NCI-H774 (cell line): ENCODE data around the gene NUP93.
"Not testable (repeated sequence)": the region's sequence is repeated elsewhere in the genome, so short reads cannot be mapped to it uniquely, and the experiment has no call there.

ENCODE experiments used
- DNase-seq: peaks from one replicate; lab custom pipeline; 2025; lab: John Stamatoyannopoulos, UW

Gene NUP93

DNA sequence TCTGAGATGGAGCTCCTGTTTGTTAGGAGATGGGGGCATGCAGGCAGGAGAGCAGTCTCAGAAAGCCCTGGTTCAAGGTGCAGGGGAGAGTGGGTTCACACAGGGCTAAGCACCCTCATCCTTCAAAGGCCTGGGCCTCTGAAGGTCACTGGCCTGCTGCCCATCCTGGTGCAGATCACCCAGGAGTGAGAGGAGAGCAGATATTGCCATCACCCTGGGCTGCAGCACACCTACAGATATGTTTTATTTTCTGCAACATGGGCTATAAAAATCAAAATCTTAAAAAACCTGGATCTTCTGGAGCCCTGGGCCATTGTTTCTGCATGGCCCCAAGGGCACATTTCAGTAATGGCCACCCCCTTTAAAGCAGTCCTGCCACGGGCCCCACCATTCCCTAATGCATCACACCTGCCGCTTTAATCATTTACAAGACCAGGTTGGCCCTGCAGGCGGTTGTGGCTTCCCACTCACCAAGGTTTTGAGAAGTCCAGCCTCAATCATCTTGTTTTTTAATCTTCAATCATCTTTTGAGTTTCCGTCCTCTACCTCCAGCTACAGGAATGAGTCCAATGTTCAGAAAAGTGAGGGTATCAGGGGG lies 20.4 kb upstream of the NUP93 start:
- no peak for DNase-seq

DNA sequence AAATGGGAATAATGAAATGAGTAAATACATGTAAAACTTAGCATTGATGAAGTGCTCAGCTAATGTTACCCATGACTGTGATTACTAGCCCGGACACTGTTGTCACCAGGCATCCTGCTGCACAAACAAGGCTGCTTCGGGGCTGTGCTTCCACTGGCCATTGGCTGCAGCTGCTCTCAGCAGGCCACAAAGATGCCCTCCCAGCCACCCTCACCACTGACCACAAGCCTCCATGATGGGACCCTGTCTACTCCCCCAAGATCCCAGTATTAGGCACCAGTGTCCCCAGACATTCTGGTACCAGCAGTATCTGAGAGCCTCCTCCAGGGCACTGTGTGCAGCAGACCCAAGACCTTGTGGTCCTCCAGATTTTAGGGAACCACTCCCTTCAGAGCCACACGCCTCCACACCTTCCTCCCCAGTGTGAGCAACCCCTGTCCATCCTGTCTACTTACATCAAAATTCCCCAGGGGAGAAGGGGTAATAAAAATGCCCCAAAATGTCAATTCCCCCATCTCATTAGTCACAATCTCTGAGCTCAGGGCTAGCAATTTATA lies 19.7 kb upstream of the NUP93 start:
- no peak for DNase-seq

DNA sequence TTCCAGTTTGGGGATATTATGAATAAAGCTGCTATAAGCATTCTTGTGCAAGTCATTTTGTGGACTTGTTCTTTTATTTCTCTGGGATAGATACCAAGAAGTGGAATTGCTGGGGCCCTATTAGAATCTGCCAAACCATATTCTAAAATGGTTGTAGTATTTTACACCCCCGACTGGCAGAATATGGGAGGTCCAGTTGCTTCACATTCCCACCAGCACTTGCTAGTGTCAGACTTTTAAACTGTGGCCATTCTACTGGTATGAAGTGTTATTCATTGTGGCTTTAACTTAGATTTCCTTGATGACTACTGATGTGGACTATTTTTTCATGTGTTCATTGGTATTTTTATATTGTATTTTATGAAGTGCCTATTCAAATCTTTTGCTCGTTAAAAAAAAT lies 18.1 kb upstream of the NUP93 start:
- no peak for DNase-seq

DNA sequence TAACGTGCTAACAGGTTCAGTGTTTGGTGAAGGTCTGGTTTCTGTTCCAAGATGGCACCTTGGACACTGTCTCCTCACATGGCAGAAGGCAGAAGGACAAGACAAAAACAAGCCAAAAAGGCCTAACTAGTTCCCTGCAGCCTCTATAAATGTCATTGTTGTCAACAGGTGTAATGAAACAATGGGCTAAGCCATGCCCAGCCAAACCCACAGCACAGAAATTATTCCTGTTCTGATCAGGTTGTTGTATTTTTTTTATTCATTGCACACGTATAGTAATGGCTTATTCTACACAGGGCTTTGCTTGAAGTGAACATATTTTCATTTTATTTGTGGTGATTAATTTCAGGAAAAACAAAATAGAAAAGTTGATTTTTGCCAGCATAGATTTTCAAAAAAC lies 16.1 kb upstream of the NUP93 start:
- no peak for DNase-seq

DNA sequence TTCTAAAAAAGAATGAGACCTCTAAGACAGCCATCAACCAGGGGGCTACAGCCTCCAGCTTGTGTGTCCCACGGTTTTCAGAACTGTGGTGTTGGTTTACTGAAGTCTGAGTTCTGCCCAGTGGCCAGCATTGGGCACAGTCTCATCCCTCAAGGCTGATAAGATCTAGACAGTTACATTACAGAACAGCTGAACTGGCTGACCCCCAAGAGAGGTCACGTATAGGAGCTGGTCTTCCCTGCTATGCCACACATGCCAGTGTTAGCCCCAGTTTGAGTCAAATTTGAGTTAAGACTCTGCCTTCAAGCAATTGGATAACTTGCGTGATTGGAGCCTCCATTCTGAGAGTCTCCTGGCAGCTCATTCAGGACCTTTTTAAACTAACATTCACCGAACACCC lies 14.8 kb upstream of the NUP93 start:
- DNase-seq = no peak

DNA sequence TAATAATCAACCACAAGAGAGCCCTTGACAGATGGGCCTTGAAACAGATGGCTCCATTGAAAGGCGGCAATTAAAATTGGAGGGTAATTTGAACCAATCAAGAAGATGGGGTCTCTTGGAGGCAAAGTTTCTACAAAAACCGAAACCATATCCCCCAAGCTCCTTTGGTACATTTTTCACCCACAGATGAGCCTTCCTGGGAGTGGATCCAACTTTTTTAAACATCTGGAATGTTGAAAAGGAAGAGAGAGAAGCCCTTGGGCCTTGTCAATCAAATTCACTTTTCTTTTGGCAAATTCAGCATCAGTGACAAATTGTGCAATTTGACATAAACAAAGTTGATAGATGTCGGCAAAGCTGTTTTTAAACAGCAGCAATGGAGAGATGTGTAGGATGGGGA lies 13.2 kb upstream of the NUP93 start:
- no peak for DNase-seq

DNA sequence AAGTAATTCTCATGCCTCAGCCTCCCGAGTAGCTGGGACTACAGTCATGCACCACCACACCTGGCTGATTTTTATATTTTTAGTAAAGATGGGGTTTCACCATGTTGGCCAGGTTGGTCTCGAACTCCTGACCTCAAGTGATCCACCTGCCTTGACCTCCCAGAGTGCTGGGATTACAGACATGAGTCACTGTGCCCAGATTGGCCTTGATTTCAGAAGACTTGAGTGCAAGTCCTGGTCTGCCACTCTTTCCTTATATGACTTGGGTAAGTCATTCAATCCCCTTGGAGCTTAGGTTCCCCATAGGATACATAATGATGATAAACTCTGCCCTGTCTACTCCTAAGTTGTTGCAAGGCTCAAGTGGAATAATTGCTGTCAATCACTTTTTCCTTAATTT lies 12.4 kb upstream of the NUP93 start:
- not testable (repeated sequence) for DNase-seq

DNA sequence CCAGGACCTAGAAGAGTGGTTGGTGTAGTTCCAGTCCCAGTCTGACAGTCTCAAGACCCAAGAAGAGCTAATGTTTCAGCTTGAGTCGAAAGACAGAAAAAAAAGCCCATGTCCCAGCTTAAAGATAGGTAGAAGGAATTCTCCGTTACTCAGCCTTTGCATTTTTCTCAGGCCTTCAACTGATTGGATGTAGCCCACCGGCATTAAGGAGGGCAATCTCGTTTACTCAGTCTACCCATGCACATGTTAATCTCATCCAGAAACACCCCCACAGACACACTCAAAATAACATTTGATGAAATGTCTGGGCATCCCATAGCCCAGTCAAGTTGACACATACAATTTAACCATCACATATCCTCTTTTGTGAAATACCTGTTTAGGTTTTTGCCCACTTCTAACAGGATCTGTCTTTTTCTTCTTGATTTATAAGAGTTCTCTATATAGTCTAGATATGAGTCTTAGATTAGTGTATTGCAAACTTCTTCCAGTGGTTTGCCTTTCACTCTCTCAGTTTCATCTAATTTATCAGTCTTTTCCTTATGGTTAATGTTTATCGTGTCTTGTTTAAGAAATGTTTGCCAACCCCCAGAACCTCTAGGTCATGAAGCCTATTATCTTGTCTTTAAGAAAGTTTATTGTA lies 7.6 kb upstream of the NUP93 start:
- no peak for DNase-seq

DNA sequence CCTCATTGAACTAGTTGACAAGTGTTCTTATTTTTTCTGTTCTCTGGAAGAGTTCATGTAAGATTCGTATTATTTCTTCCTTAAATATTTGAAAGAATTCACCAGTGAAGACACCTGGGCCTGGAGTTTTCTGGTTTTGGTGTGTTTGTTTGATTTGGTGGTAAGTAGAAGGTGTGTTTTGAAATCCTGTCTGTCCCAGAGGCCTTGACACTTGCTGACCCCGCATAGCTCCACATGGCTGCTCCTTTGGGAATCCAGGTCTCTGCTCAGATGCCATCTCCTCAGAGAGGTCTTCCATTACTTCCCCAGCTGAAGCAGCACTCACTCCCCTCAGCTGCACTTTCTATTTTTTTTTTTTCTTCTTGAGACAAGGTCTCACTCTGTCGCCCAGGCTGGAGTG lies 5.7 kb upstream of the NUP93 start:
- DNase-seq = no peak

DNA sequence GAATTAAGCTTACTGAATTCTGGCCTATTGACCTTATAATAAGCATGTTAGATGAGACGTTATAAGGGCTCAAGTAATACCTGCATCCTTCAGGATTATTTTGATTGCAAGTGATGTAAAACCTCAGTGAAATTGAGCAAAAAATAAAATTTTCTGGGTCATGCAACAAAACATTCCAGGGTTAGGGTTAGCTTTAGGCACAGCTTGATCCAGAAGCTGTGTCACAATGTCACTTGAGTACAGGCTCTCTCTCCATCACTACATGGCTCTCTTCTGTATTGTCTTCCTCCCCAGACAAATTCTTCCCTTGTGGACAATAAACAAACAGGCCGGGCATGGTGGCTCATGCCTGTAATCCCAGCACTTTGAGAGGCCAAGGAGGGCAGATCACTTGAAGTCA lies 3.6 kb upstream of the NUP93 start:
- DNase-seq = no peak

DNA sequence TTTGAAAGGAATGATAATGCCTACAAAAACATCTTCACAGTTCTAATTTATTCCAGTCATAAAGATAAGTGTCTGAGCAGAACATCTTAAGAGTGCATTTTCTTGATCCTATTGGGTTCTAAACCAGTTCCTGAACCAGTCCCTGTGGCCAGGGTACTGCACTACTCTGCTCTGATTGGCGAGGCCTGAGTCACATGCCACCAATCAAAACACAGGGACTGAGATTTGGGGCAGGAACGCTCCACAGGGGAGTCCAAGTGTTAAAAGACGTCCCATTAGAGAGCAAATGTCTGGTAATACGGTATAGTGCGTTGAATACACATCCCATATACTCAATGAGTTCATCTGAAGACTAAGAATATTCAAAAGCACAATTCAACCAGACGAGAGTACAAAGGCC lies 3.0 kb upstream of the NUP93 start:
- DNase-seq = no peak

DNA sequence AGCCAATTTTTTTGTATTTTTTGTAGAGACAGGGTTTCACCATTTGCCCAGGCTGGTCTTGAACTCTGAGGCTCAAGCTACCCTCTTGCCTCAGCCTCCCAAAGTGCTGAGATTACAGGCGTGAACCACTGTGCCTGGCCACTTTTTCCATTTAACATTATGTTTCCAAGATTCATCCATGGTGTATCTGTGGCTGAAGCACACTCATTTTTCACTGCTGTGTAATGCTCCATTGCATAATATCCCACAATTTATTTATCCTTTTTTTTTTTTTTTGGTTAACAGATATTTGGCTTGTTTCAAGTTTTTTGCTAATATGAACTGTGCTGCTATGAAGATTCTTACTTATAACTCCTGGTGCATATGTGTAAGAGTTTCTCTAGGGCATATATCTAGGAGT lies 1.9 kb upstream of the NUP93 start:
- no peak for DNase-seq

DNA sequence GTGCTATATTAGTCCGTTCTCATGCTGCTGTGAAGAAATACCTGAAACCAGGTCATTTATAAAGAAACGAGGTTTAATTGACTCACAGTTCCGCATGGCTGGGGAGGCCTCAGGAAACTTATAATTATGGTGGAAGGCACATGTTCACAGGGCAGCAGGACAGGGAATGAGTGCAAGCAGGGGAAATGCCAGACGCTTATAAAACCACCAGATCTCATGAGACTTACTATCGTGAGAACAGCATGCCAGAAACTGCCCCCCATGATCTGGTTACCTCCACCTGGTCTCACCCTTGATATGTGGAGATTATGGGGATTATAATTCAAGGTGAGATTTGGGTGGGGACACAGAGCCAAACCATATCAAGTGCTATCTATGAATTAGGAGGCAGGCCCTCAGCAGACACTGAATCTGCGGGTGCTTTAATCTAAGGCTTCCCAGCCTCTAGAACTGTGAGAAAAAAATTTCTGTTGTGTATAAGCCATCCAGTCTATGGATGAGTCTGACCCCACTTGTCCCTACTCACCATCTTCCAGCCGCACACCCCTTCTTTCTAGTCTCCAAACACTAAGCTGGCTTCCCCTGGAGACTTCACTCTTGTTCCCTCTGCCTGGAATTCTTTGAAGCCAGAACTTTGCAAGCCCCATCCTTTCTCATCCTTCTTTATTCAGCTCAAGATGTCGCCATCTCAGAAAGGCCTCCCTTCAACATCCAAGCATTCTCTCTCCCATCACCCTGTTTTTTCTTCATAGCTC lies 772 bp upstream of the NUP93 start:
- no peak for DNase-seq

DNA sequence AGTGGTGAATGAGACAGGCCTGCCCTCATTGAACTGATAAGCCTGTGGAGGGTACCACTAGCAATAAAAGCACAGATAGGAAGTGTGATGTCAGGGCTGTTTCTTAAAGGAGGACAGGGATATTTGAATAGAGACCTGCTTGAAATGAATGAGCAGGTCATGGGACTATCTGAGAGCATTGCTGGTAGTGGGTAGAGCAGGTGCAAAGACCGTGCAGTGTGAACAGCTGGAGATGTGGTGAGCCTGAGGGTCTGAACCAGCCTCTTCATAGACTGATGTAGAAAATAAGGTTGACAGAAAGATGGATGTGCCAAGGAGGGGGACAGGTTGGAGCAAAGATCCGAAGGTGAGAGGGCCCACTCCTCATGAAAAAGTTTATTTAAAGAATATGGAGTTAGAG lies 2.4 kb downstream of the NUP93 start:
- no peak for DNase-seq

DNA sequence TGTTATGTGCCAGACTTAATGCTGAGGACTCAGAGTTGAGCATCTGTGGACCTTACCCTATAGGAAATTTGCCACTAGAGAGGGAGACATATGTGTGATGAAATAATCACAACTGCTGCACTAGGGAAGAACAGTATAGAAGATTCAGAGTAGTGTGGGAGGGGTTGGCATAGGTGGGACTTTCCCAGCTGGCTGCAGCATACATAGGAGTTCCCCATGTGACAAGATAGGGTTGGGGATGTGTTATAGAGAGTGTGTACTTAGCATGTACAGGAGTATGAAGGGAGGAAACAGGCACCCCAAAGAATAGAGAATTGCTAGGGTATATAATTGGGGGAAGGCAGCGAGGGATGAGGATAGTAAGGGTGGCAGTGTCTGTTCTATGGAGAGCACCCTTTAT lies 2.9 kb downstream of the NUP93 start:
- no peak for DNase-seq

DNA sequence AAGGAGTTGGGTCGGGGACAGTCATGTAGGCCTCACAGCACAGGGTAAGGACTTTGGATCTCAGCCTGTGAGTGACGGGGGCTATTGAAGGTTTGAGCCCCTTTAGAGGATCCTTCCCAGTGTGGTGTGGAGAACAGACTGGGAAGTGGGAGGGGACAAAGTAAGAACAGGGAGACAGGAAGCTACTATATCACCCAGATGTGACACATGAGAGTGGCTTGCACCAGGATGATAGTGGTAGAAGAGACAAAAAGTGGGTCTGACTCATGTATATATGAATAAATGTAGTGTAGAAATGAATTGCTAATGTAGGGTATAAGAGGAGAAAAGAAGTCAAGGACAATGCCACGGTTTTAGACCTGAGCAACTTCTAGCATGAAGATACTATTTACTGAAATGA lies 4.5 kb downstream of the NUP93 start:
- DNase-seq = no peak

DNA sequence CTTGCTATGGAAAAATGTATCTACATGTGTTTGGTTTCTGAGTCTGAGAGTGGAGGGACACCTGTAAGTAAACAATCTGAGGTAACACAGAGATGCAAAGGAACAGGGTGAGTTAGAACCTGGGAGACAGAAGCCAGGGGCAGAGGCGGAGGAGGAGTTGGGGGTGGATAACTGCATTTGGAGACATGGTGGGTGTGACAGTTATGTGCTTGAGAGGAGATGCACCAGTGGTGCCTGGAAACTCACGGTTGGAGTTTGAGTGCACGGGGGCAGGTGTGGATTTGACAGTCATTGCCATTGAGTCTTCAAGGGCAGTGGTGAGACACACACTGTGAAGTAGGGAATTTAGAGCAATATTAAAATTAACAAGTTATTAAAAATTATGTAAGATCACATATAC lies 6.5 kb downstream of the NUP93 start:
- DNase-seq = no peak

DNA sequence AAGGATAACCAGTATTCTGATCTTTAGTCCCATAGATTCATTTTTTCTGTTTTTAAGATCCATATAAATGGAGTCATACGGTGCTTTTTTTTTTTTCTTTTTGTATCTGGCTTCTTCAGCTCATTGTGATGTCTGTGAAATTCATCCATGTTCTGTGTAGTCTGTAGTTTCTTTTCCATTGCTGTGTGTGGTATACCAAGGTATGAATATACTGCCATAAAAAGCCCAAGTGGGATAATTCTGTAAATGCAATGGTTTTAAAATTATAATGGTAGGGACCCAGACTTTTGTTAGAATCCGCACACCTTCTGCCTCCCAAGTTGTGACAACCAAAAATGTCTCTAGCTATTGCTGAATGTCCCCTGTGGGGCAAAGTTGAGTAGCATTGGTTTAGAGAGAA lies 7.6 kb downstream of the NUP93 start:
- no peak for DNase-seq

DNA sequence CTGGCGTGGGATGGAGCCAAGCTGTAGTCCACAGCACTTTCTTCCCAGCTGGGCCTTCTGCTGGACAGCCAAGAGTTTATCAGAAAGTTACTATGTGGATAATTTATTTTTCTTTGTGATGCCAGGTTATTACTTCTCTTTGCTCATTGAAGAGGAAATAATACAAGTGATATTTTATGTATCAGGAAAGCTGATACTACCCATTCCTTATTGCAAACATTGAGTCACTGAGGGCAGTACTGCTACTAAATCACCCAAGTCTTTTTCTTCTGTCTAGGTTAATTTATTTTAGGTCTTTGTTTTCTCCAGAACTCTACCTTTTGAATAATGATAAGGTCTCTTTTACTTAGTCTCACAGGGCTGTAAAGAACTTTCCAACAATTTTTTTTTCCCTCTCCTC lies 8.3 kb downstream of the NUP93 start:
- DNase-seq = no peak

DNA sequence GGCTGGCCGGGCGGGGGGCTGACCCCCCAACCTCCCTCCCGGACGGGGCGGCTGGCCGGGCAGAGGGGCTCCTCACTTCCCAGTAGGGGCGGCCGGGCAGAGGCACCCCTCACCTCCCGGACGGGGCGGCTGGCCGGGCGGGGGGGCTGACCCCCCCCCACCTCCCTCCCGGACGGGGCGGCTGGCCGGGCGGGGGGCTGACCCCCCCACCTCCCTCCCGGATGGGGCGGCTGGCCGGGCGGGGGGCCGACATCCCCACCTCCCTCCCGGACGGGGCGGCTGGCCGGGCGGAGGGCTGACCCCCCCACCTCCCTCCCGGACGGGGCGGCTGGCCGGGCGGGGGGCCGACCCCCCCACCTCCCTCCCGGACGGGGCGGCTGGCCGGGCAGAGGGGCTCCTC lies 9.4 kb downstream of the NUP93 start:
- DNase-seq = not testable (repeated sequence)

DNA sequence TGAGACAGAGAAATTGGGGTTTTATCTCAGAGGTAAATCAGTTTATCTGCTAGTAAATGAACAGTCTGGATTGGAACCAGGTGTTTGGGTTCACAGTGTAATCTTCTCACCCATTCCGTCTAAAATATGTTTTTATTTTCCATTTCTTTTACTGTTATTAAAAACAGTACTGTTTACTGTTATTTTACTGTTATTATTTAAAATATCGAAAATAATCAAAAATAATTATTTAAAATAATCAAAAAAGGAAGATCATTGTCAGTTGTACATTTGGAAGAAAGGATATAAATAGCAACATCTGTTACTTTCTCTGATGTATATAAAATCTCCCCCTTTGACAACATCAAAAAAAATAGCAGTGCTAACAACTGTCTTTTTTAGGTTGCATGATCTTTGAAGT lies 11.5 kb downstream of the NUP93 start:
- DNase-seq = no peak

DNA sequence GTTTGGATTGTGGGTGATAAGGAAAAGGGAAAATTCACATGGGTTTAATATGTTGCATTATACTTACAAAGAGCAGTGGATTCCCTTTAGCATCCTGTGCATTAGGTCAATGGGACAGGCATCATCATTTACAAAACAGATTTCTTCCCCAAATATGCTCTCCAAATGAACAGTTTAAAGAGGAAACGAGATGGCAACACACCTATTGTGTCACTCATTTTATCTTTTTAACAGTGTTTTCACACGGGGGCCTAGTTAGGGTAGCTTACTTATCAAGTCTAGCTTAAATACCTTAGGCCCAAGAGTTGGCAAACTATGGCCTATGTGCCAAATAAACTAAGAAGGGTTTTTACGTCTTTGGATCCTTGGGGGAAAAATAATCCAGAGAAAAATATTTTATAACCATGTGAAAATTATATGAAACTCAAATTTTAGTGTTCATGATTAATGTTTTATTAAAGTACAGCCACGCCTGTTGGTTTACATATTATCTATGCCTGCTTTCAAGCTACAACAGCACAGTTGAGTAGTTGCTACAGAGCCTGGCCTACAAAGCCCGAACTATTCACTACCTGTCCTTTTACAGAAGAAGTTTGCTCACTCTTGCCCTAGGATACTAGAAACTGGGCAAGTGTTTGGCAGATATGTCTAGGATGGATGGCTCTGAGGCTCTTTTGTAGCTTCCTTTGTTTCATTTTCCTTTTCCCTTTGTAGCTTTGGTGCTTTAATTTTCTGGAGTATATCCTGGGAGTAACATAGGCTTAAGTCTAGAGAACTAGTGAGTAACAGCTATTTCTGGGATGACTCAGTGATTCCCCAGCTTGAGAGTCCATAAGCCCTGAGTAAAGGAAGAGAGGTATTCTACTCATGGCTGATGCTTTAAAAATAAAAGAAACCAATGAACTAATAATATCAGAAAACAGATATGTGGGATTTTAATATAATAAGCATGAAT lies 12.4 kb downstream of the NUP93 start:
- DNase-seq = no peak
